ENCODE measurements around the gene TENM4. TPM values are rescaled to one million over a fixed set of nuclear protein-coding genes. Genes with fewer than 3 reads are reported as not detected.

TENM4 gene
- total and polyA plus RNA-seq, 2 of the 8 experiments (the other 6 are each of a cell fraction or from before 2014, with no cell fraction given), result 3.5 to 7.2 TPM

GRCh38 chr11:78912778-78913177 is 528.1 kb downstream of the TENM4 start:
- no peak overlapping the region for H3K4ac ChIP-seq (replicated peaks; ENCODE audit: insufficient read length, low read depth, low read length)
- no peak overlapping the region for H3K4me2 ChIP-seq (ENCODE audit: insufficient read depth in 1 of 2, low read depth in 2 of 2, low read length in 2 of 2)
- no peaks in the 10 kb centered on the region for H3K36me3 ChIP-seq (ENCODE audit: control insufficient read depth in 2 of 4, insufficient read depth in 4 of 4, low read length in 3 of 4)
- DNase-seq (ENCODE audit: low read depth in 1 of 2, low spot score in 2 of 2) (no peak), FAIRE-seq (peak; percentile 60)
- 90% methylated on average over 4 of the region's 4 CpGs; no CpG with 5 or more reads in 1 of the 2 experiments for WGBS, 2 experiments (ENCODE audit: extremely low coverage in 1 of 2, insufficient coverage in 1 of 2, insufficient read length in 1 of 2, insufficient replicate concordance in 2 of 2, low coverage in 1 of 2, low lambda C conversion rate in 2 of 2, missing lambda C conversion rate in 1 of 2)
- no peaks in the 10 kb centered on the region for H3K79me1 ChIP-seq (ENCODE audit: low read depth, low read length)
- no peak overlapping the region for H3K18ac ChIP-seq (ENCODE audit: extremely low read depth, low read length)
- H4K91ac ChIP-seq (replicated peaks; ENCODE audit: insufficient read length, low read length), result no peak overlapping the region
- H3K23ac ChIP-seq (ENCODE audit: insufficient read length), result no peak overlapping the region
- no peaks in the 10 kb centered on the region for H3K79me2 ChIP-seq (ENCODE audit: control insufficient read depth in 1 of 2, insufficient read depth in 2 of 2, low read length in 2 of 2)
- H2BK15ac ChIP-seq (ENCODE audit: low read length), result no peak overlapping the region
- no peak overlapping the region for H2BK120ac ChIP-seq (replicated peaks; ENCODE audit: low read depth, low read length)
- no peaks in the 10 kb centered on the region for H3K9me3 ChIP-seq (ENCODE audit: insufficient read depth in 2 of 2, low read depth in 1 of 2, low read length in 1 of 2)
- H3K4me1 ChIP-seq (replicated peaks in 1 of 4; ENCODE audit: control insufficient read depth in 3 of 4, insufficient read depth in 4 of 4, low read length in 3 of 4), result no peaks in the 10 kb centered on the region
- TF ChIP-seq KDM1A (IDR thresholded peaks at IDR 0.05; ENCODE audit: borderline replicate concordance, low read length) (peak; percentile 86; the same call in 1 of the 2 replicates), POU5F1 (IDR thresholded peaks at IDR 0.05; ENCODE audit: low read depth, low read length) (no peak), HDAC2 (IDR thresholded peaks at IDR 0.05; ENCODE audit: borderline replicate concordance in 1 of 2, low read depth in 2 of 2, low read length in 2 of 2) (peak in 1 of 2 experiments; percentile 49; a peak in 1 of 4 replicates), GTF2F1 (IDR thresholded peaks at IDR 0.05; ENCODE audit: borderline replicate concordance, low read depth, low read length) (no peak), CTBP2 (IDR thresholded peaks at IDR 0.05; ENCODE audit: borderline replicate concordance, insufficient read depth, insufficient read length, low read length) (no peak), USF2 (IDR thresholded peaks at IDR 0.05; ENCODE audit: low read length) (no peak), ATF3 (IDR thresholded peaks at IDR 0.05; ENCODE audit: insufficient read depth, low read depth, low read length) (no peak)
- no peak overlapping the region for H3K27ac ChIP-seq (ENCODE audit: low read depth, low read length)
- H3K56ac ChIP-seq (replicated peaks; ENCODE audit: insufficient read length, low read depth, low read length), result no peak overlapping the region
- H2BK12ac ChIP-seq (ENCODE audit: low read depth, low read length), result no peak overlapping the region
- no peaks in the 10 kb centered on the region for H4K20me1 ChIP-seq (replicated peaks in 1 of 2; ENCODE audit: control insufficient read depth in 1 of 2, insufficient read depth in 2 of 2, low read length in 2 of 2)
- H2AFZ ChIP-seq (ENCODE audit: low read length), result no peak overlapping the region
- H3K14ac ChIP-seq (ENCODE audit: insufficient read length), result no peak overlapping the region
- H3K9ac ChIP-seq (replicated peaks in 1 of 4; ENCODE audit: extremely low read depth in 1 of 4, low read depth in 3 of 4, low read length in 3 of 4), result no peak overlapping the region
- H4K8ac ChIP-seq (ENCODE audit: extremely low read depth, insufficient read depth, low read length), result no peak overlapping the region
- ChIA-PET POLR2A (ENCODE audit: partially characterized antibody) (no interaction called here), CTCF (ENCODE audit: partially characterized antibody) (interaction anchor here (5.0 kb wide), 1 partner anchor 48 kb away, joined by 26 read pairs; no protein-coding TSS in a partner anchor)
- no peak overlapping the region for H4K5ac ChIP-seq (ENCODE audit: insufficient read length, low read depth, low read length)
- no peak overlapping the region for H2BK20ac ChIP-seq (ENCODE audit: low read length)
- H2BK5ac ChIP-seq (ENCODE audit: low read depth, low read length), result no peak overlapping the region
- H3K27me3 ChIP-seq (replicated peaks in 1 of 4; ENCODE audit: control insufficient read depth in 3 of 4, extremely low read depth in 1 of 4, insufficient read depth in 3 of 4, low read length in 3 of 4), result no peaks in the 10 kb centered on the region
- no peak overlapping the region for H2AK5ac ChIP-seq (ENCODE audit: low read depth, low read length)
- no peak overlapping the region for H3K4me3 ChIP-seq (ENCODE audit: extremely low read depth in 1 of 4, insufficient read depth in 2 of 4, low read depth in 3 of 4, low read length in 4 of 4)
- no peaks in the 10 kb centered on the region for H3K23me2 ChIP-seq (ENCODE audit: low read depth, low read length)
